ENCODE data around the gene ERICH6.

DNA sequence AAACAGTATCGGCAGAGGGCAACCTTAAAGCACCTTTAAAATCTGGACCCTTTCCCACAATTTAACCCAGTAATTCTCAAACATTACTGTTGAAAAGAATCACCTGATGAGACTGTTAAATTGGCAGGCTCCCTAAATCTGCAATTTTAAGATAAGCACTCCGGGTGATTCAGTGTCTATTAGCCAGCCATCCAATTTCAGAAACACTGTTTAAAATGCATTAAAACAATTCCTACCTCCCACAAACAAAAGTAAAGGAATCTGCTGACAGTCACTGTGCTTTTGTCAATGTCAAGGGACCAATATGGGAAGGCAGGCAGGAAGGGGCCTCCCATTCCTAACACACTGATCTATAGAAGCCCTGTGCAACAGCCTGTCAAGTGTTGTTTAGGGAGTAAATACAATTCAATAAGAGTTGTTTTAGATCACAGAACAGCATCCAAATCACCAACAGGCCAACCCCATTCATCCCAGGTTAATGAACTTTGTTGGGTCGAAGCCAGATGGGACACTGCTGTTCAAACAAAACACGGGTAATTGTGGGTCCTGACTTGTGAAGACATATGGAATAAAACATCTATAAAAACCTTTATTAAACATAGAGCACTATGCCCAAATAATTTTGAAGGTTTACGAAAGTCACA, 37.9 kb upstream of the ERICH6 start:
- TF ChIP-seq POLR2A (IDR thresholded peaks at IDR 0.05) (no peak), POLR2AphosphoS5 (IDR thresholded peaks at IDR 0.05) (no peak)
- TF ChIP-seq, protein P1, sequence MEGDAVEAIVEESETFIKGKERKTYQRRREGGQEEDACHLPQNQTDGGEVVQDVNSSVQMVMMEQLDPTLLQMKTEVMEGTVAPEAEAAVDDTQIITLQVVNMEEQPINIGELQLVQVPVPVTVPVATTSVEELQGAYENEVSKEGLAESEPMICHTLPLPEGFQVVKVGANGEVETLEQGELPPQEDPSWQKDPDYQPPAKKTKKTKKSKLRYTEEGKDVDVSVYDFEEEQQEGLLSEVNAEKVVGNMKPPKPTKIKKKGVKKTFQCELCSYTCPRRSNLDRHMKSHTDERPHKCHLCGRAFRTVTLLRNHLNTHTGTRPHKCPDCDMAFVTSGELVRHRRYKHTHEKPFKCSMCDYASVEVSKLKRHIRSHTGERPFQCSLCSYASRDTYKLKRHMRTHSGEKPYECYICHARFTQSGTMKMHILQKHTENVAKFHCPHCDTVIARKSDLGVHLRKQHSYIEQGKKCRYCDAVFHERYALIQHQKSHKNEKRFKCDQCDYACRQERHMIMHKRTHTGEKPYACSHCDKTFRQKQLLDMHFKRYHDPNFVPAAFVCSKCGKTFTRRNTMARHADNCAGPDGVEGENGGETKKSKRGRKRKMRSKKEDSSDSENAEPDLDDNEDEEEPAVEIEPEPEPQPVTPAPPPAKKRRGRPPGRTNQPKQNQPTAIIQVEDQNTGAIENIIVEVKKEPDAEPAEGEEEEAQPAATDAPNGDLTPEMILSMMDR (IDR thresholded peaks at IDR 0.05), result no peak

Data from stomach (tissue), 4 donors.